ENCODE measurements around the gene DCUN1D3. TPM values are rescaled to one million over a fixed set of nuclear protein-coding genes. Genes with fewer than 3 reads are reported as not detected.

DCUN1D3 gene
- total RNA-seq, 1 experiment from 2014 or later: 14.6 TPM

GRCh38 chr16:20903899-20904506, 3.8 kb upstream of the DCUN1D3 start:
- Histone ChIP-seq H3K9me3 (ENCODE audit: insufficient read depth, low read depth) (no peaks in the 10 kb centered on the region), H3K79me2 (ENCODE audit: low read depth) (peaks cover 71% of the 10 kb centered on the region), H3F3A (ENCODE audit: insufficient read depth, low read depth) (peaks cover 67% of the 10 kb centered on the region), H3K9me2 (ENCODE audit: insufficient read depth) (no peaks in the 10 kb centered on the region), H4K20me1 (ENCODE audit: insufficient read depth) (no peaks in the 10 kb centered on the region), H3K4me1 (replicated peaks; ENCODE audit: insufficient read depth) (peaks cover 77% of the 10 kb centered on the region), H2AFZ (no peak overlapping the region), H3K4me3 (peak overlapping the region; percentile 25; the same call in 1 of the 2 replicates), H3K4me2 (peak overlapping the region; percentile 96), H3K27ac (peak overlapping the region; percentile 99), H3K36me3 (ENCODE audit: low read depth) (peaks cover 10% of the 10 kb centered on the region; the same call in 1 of the 2 replicates), H3K27me3 (ENCODE audit: insufficient read depth, low read depth) (no peaks in the 10 kb centered on the region)
- POLR2A ChIA-PET (ENCODE audit: unreplicated experiment): interaction anchor here (0.6 to 0.7 kb wide), 2 partner anchors 73 to 145 kb away, joined by 4 read pairs; no protein-coding TSS in a partner anchor
- no peak for DNase-seq
- CTCF ChIA-PET: no interaction called here
- no TSS peak for BruUV-seq (replicated peaks)
- intact Hi-C loops (cut with micrococcal nuclease; ENCODE audit: unreplicated experiment): loop anchor here (5.0 kb wide), 2 partner anchors 48 to 398 kb away; no protein-coding TSS in a partner anchor
- TF ChIP-seq CTCF (conservative IDR thresholded peaks at IDR 0.05) (no peak), EZH2 (IDR thresholded peaks at IDR 0.05; ENCODE audit: low read depth) (no peak)

- Histone ChIP-seq H3K4me1 (replicated peaks; ENCODE audit: insufficient read depth) (peaks cover 77% of the 10 kb centered on the region), H3K9me3 (ENCODE audit: insufficient read depth, low read depth) (no peaks in the 10 kb centered on the region), H3F3A (ENCODE audit: insufficient read depth, low read depth) (peaks cover 67% of the 10 kb centered on the region), H3K4me3 (no peak overlapping the region; the same call in 1 of the 2 replicates), H2AFZ (no peak overlapping the region), H3K79me2 (ENCODE audit: low read depth) (peaks cover 71% of the 10 kb centered on the region), H3K27ac (peak overlapping the region; percentile 99), H3K36me3 (ENCODE audit: low read depth) (peaks cover 10% of the 10 kb centered on the region; the same call in 1 of the 2 replicates), H3K4me2 (peak overlapping the region; percentile 96), H4K20me1 (ENCODE audit: insufficient read depth) (no peaks in the 10 kb centered on the region; the same call in 1 of the 2 replicates), H3K9me2 (ENCODE audit: insufficient read depth) (no peaks in the 10 kb centered on the region), H3K27me3 (ENCODE audit: insufficient read depth, low read depth) (no peaks in the 10 kb centered on the region)
- ChIA-PET POLR2A (ENCODE audit: unreplicated experiment) (interaction anchor here (0.6 kb wide), 1 partner anchor 73 kb away, joined by 4 read pairs; no protein-coding TSS in a partner anchor), CTCF (no interaction called here)
- BruUV-seq (replicated peaks): no TSS peak
- TF ChIP-seq EZH2 (IDR thresholded peaks at IDR 0.05; ENCODE audit: low read depth) (no peak), CTCF (conservative IDR thresholded peaks at IDR 0.05) (no peak)
- DNase-seq: no peak
- intact Hi-C loops (cut with micrococcal nuclease; ENCODE audit: unreplicated experiment): loop anchor here (5.0 kb wide), 2 partner anchors 49 to 399 kb away; no protein-coding TSS in a partner anchor
Measured at GRCh38 chr16:20903116-20903898, 3.1 kb upstream of the DCUN1D3 start.

- H3K9me3 ChIP-seq (ENCODE audit: insufficient read depth, low read depth): no peaks in the 10 kb centered on the region
- peak overlapping the region; percentile 84 for H3K4me3 ChIP-seq
- no peak for DNase-seq
- peak overlapping the region; percentile 96 for H3K4me2 ChIP-seq
- no peaks in the 10 kb centered on the region for H3K27me3 ChIP-seq (ENCODE audit: insufficient read depth, low read depth)
- ChIA-PET POLR2A (ENCODE audit: unreplicated experiment) (no interaction called here), CTCF (no interaction called here)
- peak overlapping the region; percentile 99 for H3K27ac ChIP-seq
- peaks cover 77% of the 10 kb centered on the region for H3K4me1 ChIP-seq (replicated peaks; ENCODE audit: insufficient read depth)
- H4K20me1 ChIP-seq (ENCODE audit: insufficient read depth): no peaks in the 10 kb centered on the region; the same call in 1 of the 2 replicates
- BruUV-seq (replicated peaks): no TSS peak
- intact Hi-C loops (cut with micrococcal nuclease; ENCODE audit: unreplicated experiment): loop anchor here (5.0 kb wide), 2 partner anchors 50 to 400 kb away; no protein-coding TSS in a partner anchor
- peaks cover 65% of the 10 kb centered on the region for H3F3A ChIP-seq (ENCODE audit: insufficient read depth, low read depth)
- no peak overlapping the region for H2AFZ ChIP-seq
- peaks cover 10% of the 10 kb centered on the region; the same call in 1 of the 2 replicates for H3K36me3 ChIP-seq (ENCODE audit: low read depth)
- TF ChIP-seq EZH2 (IDR thresholded peaks at IDR 0.05; ENCODE audit: low read depth) (no peak), CTCF (conservative IDR thresholded peaks at IDR 0.05) (no peak)
- H3K9me2 ChIP-seq (ENCODE audit: insufficient read depth): no peaks in the 10 kb centered on the region
- H3K79me2 ChIP-seq (ENCODE audit: low read depth): peaks cover 71% of the 10 kb centered on the region
Measured at GRCh38 chr16:20902426-20902825, 2.3 kb upstream of the DCUN1D3 start.
